ENCODE measurements around the gene TMEM164. TPM values are rescaled to one million over a fixed set of nuclear protein-coding genes. Genes with fewer than 3 reads are reported as not detected.

The TMEM164 gene
- polyA plus RNA-seq, 5 donors, result 36.0 to 49.4 (median 41.8) TPM

DNA sequence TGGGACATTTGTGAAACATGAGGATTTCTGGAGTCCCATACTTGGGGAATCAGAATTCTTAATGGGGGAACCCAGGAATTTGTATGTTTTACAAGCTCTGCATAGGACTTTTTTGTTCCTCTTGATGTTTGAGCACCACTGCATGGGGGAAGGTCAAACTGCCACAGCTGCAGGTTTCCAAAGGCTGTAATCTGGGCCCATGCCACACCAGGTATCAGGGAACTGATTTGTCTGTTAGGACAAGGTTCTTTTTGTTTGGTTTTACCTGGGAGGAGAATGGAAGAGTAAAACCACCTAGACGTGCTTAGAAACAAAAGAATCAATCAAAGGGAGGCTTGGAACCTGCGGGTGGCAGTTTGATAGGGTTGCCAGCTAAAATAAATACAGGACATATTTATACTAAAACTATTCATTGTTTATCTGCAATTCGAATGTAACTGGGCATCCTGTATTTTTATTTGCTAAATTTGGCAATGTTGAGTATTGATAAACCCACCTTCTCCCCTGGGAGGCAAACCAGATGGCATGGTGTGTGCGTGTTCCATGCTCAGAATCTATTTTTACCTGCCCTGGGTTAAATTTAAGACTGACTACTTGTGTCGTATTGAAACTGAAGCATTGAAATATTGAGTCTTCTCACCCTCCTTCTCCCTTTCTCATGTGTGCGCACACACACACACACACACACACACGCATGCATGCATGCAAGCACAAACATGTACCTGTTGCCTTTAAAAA, 63.7 kb downstream of the TMEM164 start:
- no peak for DNase-seq

DNA sequence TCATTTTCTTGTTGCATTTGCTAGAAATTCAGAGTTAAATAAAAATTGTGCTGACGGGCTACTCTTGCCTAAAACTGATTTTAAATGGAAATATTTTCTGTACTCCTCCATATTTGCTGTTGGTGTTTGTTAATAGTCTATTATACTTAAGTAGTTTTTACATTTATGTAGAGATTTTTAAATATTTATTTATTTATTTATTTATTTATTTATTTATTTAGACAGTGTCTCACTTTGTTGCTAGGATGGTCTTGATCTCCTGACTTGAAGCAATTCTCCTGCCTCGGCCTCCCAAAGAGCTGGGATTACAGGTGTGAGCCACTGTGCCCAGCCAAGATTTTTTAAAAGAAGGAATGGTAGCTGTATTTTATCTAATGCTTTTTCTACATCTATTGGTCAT, 68.1 kb downstream of the TMEM164 start:
- no peak for DNase-seq

DNA sequence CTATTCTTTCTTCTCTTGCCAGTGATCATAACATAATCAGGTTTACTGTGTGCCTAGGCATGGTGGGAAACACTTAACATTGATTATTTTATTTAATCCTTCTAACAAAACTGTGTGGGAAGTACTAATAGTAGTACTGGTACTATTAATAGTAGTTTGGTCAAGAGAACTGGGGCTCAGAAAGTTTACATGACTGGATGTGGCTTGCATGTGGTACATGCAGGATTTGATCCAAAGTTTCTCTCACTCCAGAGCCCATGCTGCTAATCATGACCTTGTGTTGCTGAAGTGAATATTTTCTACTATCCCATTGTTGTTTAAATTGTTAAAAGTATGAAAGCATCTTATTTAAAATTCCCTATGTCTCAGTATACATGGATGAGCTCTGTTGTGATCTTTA, 78.4 kb downstream of the TMEM164 start:
- no peak for DNase-seq

- DNase-seq, result no peak
Observed at GRCh38 chrX:110081740-110082139, 78.8 kb downstream of the TMEM164 start.

DNA sequence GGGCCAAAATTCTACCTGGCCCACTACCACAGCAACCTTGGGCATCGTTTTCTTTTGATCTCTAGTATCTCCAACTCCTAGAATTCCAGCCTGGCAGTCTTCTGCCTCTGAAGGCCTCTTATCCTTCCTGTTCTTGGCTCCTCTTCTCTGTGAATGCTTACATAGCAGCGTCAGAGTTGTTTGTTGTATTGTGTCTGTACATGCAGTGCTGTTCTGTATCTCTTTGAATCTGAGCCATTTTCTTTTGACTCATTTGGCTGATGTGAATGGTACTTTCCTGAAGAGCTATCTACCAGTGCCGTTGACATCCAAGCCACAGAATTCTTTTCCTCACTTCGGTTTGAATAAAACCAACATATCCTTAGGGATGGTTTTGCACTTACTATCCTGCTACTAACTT, 79.2 kb downstream of the TMEM164 start:
- DNase-seq, result no peak

GRCh38 chrX:110086162-110086915, 83.4 kb downstream of the TMEM164 start:
- DNase-seq, result no peak

DNA sequence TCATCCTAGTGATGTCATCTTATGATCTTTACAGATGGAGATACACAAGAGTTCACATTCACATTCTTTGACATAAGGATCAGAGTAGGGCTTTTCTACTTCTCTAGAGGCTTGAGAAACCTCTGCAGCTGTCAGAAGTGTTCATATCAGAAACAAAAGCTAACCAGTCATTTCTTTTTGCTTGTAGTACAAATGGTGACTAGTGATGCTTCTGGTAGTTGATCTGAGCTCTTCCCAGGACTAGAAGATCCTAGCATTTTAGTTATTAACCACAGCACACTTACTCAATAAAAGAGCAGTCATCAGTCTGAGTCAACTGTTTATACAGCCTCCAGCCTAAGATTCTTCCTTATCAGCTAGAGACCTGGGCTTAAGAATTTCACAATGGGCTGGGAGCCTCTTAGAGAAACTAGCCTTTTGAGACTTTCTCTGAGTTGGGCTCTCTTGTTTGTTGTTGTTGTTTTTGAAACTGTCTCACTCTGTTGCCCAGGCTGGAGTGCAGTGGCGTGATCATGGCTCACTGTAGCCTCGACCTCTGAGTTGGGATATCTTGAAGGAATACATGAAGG, 84.1 kb downstream of the TMEM164 start:
- no peak for DNase-seq

- DNase-seq, result no peak
Observed at GRCh38 chrX:110087485-110088356, 84.8 kb downstream of the TMEM164 start.

GRCh38 chrX:110089656-110090403, 86.9 kb downstream of the TMEM164 start:
- DNase-seq, result no peak

DNA sequence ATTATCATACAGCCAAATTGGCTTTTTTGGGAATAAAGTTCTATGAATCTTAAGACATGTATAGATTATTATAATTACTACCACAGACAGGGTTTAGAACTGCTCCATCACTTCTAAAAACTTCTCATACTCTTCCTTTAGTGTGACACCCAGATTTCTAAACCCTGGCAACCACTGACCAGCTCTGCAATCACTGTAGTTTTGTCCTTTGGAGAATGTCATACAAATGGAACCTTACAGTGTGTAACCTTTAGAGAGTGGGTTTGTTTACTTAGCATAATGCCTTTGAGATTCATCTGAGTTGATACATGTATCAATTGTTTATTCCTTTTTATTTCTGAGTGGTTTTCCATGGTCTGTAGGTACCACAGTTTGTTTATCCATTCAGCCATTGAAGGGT, 95.0 kb downstream of the TMEM164 start:
- no peak for DNase-seq

DNA sequence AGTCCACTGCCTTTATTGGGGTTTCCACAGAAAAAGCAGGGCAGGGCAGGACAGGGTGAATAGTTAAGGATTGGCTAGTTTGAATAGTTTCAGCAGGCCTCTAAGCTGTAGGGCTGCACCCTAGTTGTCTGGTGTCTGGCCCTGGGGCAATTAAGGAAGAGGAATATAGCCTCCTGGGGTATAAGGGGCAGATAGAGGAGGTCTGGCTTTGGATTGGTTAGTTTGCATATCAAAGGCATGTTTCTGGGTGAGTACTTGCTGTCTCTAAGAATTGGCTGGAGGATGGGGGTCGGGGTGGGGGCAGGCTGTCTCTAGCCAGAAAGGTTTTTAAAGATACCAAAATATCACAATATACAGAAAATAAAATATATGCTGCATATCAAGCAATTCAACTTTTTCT, 100.4 kb downstream of the TMEM164 start:
- no peak for DNase-seq

DNA sequence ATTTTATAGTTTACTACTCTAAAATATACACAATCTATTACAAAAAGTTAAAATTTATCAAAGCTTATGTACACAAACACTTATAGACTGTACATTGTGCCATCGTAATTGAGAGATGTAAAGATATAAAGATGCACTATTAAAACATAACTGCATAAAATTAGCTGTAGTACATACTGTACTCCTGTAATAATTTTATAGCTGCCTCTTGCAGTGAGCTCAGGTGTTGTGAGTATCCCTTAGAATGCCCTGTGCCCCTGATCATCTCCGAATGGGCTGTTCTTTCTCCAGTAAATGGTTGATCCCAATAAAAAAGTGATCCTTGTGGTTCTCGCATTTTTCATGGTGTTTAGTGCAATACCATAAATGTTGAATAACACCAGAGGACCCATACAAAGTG, 101.2 kb downstream of the TMEM164 start:
- DNase-seq, result no peak

- DNase-seq, result peak; percentile 14 to 19
Observed at GRCh38 chrX:110108381-110108821, 105.5 kb downstream of the TMEM164 start.

- no peak for DNase-seq
Observed at GRCh38 chrX:110114260-110114776, 111.4 kb downstream of the TMEM164 start.

DNA sequence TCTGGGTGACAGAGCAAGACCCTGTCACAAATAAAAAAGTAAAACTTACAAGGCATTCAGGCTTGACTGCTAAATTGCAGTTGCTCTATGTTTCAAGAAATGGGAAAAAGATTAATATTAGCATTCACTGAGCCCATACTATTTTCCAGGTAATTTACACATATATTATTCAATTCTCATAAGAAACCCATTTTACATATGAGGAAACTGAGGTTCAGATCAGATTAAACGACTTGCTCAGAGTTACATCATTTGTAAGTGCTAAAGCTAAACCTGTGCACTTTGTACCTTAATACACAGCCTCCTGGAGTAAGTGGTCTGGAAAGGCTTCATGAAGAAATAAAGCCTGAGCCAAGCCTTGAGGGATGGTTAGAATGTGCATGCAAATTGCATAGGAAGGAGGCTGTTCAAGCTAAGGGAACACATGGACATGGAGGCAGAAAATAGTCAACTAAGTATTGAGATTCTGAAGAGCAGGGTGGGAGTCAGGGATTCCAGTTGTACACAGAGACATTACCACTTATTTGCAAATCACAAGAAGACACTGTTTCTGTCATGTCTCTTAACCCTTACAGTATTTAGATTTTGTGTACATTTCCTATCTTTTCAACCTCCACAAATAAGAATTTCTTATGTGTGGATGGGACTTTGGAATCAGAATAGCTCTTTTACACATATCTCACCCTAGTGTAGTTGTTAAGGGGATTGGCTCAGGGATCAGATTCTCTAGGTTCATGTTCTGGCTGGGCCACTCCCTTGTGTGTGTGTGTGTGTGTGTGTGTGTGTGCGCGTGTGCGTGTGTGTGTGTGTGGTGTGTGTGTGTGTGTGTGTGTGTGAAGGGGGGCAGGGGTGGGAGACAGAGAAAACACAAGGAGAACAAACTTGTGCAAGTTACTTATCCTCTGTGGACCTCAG, 113.4 kb downstream of the TMEM164 start:
- no peak for DNase-seq

GRCh38 chrX:110118530-110118929, 115.6 kb downstream of the TMEM164 start:
- no peak for DNase-seq

GRCh38 chrX:110119480-110119879, 116.6 kb downstream of the TMEM164 start:
- no peak for DNase-seq

GRCh38 chrX:110120025-110120424, 117.1 kb downstream of the TMEM164 start:
- no peak for DNase-seq

DNA sequence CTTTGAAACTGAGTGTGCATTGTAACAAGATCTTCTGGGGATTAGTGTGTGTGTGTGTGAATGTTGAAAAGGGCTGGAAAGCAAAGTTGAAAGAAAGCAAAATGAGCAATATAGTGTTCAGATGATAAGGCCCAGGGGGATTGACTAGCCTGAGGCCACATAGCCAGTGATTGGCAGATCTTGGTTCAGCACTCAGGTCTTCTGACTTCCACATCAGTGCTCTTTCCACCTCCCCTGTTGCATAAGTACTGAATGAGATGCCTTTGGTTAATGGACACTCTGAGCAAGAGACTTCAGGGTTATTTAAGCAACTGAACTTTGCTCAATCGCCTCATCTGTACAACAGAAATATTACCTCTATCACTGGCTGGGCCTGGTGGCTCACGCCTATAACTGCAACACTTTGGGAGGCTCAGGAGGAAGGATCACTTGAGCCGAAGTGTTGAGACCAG, 120.4 kb downstream of the TMEM164 start:
- DNase-seq, result no peak
